Muscle of arm (tissue), 12 donors: ENCODE measurements around the gene PIK3CD. TPM values are rescaled to one million over a fixed set of nuclear protein-coding genes. Genes with fewer than 3 reads are reported as not detected.
"Not testable (repeated sequence)": the region's sequence is repeated elsewhere in the genome, so short reads cannot be mapped to it uniquely, and the experiment has no call there.

ENCODE experiments used
- DNase-seq: peaks from one replicate; pipeline ENCODE4 v3.0.0-alpha.2; 2013
- polyA plus RNA-seq, 12 donors: library from polyadenylated mRNA; unstranded; fragments of 120-200 nt; gene quantifications; one replicate each; pipeline ENCODE4 v1.2.1, GENCODE V29; 2013; ENCODE audit not compliant: insufficient read length in 12 of 12

The PIK3CD gene
- polyA plus RNA-seq, 12 donors = 1.4 to 7.6 (median 2.6) TPM; not detected in 1

DNA sequence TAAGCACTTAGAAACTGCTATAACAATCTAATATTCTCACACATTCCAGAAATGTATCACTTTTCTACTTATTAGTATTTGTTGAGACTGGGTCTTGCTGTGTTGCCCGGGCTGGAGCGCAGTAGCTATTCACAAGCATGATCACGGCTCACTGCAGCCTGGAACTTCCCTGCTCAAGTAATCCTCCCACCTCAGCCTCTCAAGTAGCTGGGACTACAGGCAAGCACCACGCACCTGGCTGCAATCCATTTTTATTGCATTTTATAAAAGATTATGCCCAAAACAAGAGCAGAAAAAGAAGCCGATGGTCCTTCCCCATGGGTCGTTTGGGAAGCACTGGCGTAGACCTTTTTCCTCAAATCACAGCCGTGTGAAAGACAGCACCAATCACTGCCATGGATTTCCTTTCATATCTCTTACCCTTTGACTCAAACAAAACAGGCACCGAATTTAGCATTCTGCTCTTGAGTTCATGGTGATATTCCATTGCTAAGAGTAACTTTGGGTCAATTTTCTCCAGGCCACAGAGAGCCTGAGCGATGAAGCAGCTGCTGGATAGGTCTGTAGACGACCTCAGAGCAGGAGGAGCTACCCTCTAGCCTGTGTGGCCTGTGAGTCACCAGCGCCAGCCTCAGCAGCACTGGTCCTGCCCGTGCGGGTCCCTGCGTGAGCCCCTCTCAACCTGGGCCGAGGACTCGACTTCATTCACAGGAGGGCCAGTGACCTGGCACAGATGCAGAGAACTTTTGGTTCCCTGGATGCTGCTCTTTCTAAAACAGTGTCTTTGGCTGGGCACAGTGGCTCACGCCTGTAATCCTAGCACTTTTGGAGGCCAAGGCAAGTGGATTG lies 80.8 kb downstream of the PIK3CD start:
- no peak for DNase-seq

DNA sequence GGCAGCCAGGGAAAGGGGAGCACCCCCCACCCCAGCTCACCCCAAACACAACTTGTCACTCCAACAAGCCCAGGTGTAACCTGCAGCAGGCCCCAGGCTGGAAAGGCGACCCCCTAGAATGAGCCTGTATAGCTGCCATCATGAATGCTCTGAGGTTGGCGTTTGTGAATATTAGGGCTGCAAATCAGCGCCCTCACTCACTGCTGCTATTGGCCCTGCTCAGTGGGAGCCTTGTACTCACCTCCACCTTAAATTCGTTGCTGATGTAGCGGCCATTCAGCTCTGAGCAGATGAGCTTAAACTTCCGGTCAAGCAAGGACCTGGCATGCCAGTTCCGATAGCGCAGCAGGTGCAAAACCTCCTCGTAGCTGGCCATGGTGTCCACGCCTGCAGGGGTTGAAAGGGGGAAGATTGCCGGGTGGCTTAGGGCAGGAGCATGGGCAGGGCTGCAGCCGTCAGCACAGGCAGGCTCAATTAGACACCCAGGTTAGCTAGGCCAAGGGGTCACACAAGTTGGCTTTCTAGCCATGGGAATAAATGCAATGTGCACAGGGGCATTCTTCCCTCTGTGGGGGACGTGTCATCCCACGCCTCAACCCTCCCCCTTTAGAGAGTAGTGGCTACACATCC lies 81.7 kb downstream of the PIK3CD start:
- DNase-seq = no peak

DNA sequence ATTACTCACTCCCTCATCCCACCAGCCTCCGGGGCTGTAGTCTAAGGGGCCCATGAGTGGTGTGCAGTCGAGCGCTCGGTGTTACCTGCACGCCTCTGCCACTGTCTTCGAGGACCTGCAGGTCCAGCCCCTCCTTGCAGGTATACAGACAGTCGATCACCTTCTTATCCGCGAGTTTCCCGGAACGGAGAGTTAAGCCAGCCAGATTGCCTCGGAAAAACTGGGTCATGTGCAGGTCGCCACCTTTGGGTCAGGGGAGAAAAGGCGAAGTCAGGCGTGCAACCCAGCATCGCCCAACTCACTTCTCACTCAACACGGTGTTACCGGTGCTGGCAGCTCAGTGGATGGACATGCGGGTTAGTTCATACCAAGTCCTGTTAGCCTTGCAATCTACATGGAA lies 84.3 kb downstream of the PIK3CD start:
- no peak for DNase-seq

- DNase-seq = no peak
Measured at GRCh38 chr1:9736241-9736640, 84.7 kb downstream of the PIK3CD start.

DNA sequence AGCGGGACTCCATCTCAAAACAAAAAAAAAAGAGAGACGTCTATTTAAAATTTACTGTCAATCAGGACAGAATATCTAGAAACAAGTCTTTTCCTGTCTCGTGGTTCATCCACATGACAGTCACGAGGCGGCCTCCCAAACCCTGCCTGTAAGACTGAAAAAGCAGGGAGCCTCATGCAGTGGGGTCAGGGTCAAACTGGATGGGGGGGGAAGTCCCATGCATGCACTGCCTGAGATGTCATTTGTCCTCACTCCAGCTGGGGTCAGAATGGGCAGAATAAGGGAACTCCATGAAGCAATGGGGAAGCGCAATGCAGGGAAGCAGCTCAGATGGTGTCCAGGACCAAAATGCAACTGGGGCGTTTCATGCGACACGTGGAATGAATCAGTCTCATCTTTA lies 85.5 kb downstream of the PIK3CD start:
- DNase-seq = no peak

GRCh38 chr1:9737671-9738070 lies 86.1 kb downstream of the PIK3CD start:
- DNase-seq = no peak

- no peak for DNase-seq
Measured at GRCh38 chr1:9744106-9744799, 92.7 kb downstream of the PIK3CD start.

DNA sequence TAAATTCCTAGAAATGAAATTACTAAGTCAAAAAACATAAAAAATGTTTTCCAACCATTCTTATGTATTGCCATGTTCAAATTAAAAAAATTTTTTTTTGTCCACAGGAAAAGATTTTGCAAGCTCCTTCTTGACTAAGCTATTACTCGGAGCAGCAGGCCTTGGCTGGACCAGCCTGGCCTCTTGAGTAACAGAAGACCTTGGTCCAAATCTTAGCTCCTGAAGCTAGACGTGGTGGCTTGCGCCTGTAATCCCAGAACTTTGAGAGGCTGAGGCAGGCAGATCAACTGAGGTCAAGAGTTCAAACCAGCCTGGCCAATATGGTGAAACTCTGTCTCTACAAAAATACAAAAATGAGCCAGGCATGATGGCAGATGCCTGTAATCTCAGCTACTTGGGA lies 94.7 kb downstream of the PIK3CD start:
- DNase-seq = no peak

DNA sequence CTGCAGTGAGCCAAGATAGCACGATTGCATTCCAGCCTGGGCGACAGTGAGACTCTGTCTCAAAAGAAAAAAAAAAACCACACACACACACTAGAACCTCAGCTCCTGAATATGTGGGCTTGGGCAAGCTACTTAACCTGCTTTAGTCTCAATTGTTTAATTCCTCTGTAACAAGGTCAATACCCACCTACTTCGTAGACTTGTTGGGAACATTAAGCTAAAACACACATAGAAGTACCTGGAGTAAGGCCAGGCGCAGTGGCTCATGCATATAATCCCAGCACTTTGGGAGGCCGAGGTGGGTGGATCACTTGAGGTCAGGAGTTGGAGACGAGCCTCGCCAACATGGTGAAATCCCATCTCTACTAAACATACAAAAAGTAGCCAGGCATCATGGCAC lies 95.1 kb downstream of the PIK3CD start:
- no peak for DNase-seq

GRCh38 chr1:9748391-9748790 lies 96.9 kb downstream of the PIK3CD start:
- not testable (repeated sequence) for DNase-seq

DNA sequence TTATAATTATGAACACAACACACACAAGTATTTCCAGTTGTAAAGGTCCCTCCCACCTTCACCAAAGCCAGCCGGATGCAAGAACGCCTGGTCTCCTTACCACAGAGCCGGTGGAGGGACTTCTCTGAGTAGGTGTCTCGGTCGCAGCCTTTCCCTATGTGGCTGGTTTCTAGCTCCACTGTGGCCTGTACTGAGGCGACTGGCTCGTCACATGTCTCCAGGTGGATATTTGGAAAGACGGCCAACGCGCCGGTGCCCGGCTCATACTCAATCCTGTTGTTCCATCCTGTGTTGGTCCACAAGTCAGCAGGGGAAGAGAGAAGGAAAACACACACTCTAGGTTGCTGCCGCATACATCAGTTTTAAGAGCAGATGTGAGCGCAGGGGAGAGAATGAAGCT lies 97.8 kb downstream of the PIK3CD start:
- DNase-seq = no peak

DNA sequence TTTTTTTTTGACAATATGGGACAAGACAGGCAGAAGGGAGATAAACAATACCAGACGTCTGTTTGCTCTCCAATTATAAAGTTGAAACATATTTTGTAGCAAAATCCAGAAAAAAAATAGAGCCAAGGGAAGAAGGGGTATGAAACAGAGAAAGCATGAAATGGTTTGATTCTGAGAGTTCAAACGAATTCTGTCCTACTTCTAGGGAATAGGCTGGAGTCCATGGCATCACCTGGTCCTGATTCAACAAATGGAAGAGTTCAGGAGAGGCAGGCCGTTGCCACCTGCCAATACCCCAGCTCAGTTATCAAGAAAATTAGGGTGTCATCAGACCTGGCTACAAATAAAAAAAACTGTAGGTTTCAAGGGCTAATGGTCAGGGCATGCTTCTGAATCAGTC lies 100.4 kb downstream of the PIK3CD start:
- DNase-seq = no peak

DNA sequence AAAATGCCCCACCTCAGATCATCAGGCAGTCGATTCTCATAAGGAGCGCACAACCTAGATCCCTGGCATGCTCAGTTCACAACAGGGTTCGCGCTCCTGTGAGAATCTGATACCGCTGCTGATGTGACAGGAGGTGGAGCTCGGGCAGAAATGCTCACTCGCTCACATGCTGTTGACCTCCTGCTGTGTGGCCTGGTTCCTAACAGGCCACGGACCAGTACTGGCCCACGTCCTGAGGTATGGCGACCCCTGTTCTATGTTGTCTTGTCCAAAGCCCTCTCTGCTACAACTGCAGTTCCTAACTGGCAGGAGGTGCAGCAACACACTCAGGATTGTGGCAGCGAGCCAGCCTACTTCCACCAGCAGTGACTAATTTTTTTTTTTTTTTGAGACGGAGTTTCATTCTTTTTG lies 101.6 kb downstream of the PIK3CD start:
- no peak for DNase-seq

- no peak for DNase-seq
Measured at GRCh38 chr1:9755441-9755995, 104.0 kb downstream of the PIK3CD start.

- DNase-seq = no peak
Measured at GRCh38 chr1:9758559-9759121, 107.1 kb downstream of the PIK3CD start.

- DNase-seq = no peak
Measured at GRCh38 chr1:9759939-9760338, 108.4 kb downstream of the PIK3CD start.

- DNase-seq = no peak
Measured at GRCh38 chr1:9760824-9761223, 109.3 kb downstream of the PIK3CD start.

GRCh38 chr1:9761855-9762254 lies 110.3 kb downstream of the PIK3CD start:
- no peak for DNase-seq

DNA sequence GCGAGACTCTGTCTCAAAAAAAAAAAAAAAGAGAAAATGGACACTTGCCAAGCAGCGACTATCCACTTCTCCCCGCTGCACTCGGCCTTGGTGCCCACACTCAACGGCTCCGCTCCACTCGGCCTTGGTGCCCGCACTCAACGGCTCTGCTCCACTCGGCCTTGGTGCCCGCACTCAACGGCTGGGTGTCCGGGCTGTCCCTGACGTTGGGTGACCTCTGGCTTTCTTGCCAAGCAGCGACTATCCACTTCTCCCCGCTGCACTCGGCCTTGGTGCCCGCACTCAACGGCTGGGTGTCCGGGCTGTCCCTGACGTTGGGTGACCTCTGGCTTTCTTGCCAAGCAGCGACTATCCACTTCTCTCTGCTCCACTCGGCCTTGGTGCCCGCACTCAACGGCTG lies 110.9 kb downstream of the PIK3CD start:
- DNase-seq = not testable (repeated sequence)

DNA sequence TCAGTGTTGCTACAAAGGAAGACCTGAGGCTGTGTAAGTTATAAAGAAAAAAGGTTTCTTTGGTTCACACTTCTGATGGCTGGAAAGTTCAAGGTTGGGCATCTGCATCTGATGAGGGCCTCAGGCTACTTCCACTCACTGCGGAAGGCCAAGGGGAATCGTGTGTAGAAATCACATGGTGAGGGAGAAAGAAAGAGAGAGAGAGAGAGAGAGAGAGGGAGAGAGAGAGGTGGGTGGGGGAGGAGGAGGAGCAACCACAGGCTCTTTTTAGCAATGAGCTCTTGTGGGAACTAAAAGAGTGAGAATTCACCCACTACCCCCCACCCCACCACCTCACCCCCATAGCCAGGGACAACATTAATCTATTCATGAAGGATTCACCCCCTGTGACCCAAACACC lies 112.4 kb downstream of the PIK3CD start:
- DNase-seq = no peak

DNA sequence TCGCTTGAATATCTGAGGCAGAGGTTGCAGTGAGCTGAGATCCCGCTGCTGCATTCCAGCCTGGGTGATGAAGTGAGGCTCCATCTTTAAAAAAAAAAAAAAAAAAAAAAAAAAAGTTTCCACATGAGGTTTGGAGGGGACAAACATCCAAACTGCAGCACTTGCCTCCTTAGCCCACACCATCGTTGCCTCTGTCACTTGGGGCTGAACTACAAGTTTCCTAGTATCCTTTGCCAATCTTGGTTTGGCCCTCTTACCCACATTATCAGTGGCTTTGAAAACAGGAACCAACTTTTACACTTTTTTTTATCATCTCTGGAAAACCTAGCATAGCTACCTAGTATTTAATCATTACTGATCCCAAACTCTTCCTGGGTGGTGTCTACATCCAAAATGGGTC lies 113.0 kb downstream of the PIK3CD start:
- DNase-seq = no peak

DNA sequence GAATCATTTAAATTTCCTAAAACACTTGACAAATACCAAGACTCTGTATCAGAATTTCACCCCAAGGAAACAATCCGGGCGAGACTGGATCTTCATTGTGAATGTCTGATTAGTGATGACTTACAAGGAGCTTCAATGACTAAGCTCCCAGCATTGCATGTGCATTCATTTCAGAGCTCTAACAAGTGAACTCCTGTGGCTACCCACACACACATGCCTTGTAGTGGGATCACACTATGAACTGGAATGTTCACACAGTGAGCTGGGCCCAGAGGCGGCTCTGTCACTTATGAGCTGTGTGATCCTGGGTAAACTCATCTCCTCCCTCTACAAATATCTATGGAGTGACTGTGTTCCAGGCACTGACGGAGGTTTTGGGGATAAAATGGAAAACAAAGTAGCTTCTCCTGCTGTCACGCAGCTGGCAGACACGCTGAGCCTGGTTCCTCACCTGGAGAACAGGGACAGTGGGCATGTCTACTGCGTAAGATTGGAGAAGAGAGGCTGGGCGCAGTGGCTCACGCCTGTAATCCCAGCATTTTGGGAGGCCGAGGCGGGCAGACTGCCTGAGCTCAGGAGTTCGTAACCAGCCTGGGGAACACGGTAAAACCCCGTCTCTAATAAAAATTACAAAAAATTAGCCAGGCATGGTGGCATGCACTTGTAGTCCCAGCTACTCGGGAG lies 115.4 kb downstream of the PIK3CD start:
- DNase-seq = no peak
